Colonic mucosa (tissue), 4 donors: Measurements from ENCODE around the gene MTMR3. TPM values are rescaled to one million over a fixed set of nuclear protein-coding genes. Genes with fewer than 3 reads are reported as not detected.

Source experiments
- DNase-seq: peaks from one replicate; pipeline ENCODE4 v3.0.0-alpha.2; 2020
- H3K27ac ChIP-seq: fragments of 200-600 bp; one replicate; pipeline ENCODE4 v1.8.0; 2021
- H3K27me3 ChIP-seq: fragments of 200-600 bp; one replicate; pipeline ENCODE4 v1.8.0; 2021
- H3K36me3 ChIP-seq: fragments of 200-600 bp; one replicate; pipeline ENCODE4 v1.8.0; 2021
- H3K4me1 ChIP-seq: fragments of 200-600 bp; one replicate; pipeline ENCODE4 v1.8.0; 2021; ENCODE audit warnings: mild to moderate bottlenecking
- H3K4me3 ChIP-seq: fragments of 200-600 bp; one replicate; pipeline ENCODE4 v1.8.0; 2021
- H3K9ac ChIP-seq, 2 donors: one replicate each; pipeline ENCODE4 v1.7.0; 2013; ENCODE audit warnings: control low read depth in 2 of 2, low read depth in 2 of 2, low read length in 2 of 2
- H3K9me3 ChIP-seq: fragments of 200-600 bp; one replicate; pipeline ENCODE4 v1.8.0; 2021
- CTCF ChIP-seq: fragments of 200-600 bp; IDR thresholded peaks from one replicate; pipeline ENCODE4 v1.8.0; 2022; ENCODE audit warnings: antibody characterized with exemption, mild to moderate bottlenecking
- intact Hi-C: fragments of 100-400 bp; cut with DNase I; formaldehyde crosslinking; loops from one replicate; pipeline ENCODE4 v1.14.1; 2022
- total RNA-seq, 2 donors: library from RNA; stranded (reverse); fragmentation: NEBNext Ultra II Directional in 1 of 2; extraction: Animal tissue kit (Norgen Biotek cat#: 25700) in 1 of 2; gene quantifications; one replicate each; pipeline ENCODE4 v1.2.1, GENCODE V29; 2021
- donor health status: healthy.
- donor health status: DM: no; HTN: no; CAD: no.
- donor health status: DM: no; HTN: no; CAD: no.

Gene MTMR3
- total RNA-seq, 2 donors from 2014 or later: 35.9 to 49.4 TPM

- Histone ChIP-seq H3K9ac (no peak overlapping the region), H3K4me3 (no peak overlapping the region), H3K27me3 (no peaks in the 10 kb centered on the region), H3K4me1 (no peaks in the 10 kb centered on the region), H3K27ac (no peak overlapping the region), H3K36me3 (peaks cover 19% of the 10 kb centered on the region), H3K9me3 (no peaks in the 10 kb centered on the region)
- intact Hi-C loops: no loop called here
- no peak for TF ChIP-seq CTCF
- no peak for DNase-seq
Observed at GRCh38 chr22:30020511-30020910, 137.5 kb downstream of the MTMR3 start.

- no peaks in the 10 kb centered on the region for H3K27me3 ChIP-seq
- intact Hi-C loops: no loop called here
- no peak overlapping the region for H3K27ac ChIP-seq
- no peak for TF ChIP-seq CTCF
- no peak for DNase-seq
- H3K9ac ChIP-seq: no peak overlapping the region
- peaks cover 19% of the 10 kb centered on the region for H3K36me3 ChIP-seq
- H3K4me3 ChIP-seq: no peak overlapping the region
- no peaks in the 10 kb centered on the region for H3K4me1 ChIP-seq
- H3K9me3 ChIP-seq: no peaks in the 10 kb centered on the region
Observed at GRCh38 chr22:30021338-30021737, 138.4 kb downstream of the MTMR3 start.

DNA sequence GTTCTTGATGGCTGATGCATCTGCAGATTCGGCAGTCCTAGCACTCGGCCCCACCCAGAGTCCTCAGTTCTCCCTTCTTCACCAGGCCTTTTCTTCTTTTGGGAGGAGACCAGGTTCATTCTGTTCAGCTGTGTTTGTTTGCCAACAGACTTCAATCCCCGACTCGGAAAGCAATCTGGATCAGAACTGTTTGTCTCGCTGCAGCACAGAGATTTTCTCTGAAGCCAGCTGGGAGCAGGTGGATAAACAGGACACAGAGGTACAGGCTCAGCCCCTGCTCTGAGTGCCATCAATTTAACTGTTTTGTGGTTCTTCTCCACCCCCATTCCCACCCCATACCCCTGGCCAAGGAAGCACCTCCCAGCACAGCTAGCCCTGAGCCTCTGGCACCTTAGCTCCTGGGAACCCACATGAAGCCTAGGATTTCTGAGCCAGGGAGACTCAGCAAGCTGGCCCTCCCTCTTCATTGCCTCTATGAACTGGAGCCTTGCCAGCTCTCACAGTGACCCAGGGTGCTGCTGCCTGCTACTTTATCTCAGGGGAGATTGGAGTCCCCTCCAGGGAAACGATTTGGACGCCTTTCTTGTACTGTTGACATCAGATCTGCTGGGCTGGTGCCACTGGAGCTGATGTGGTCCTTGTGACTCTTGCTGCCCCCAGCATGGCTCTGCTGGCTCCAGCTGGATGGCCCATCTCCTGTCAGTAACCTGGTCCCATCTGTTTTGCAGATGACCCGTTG lies 139.1 kb downstream of the MTMR3 start:
- Histone ChIP-seq H3K27me3 (no peaks in the 10 kb centered on the region), H3K9me3 (no peaks in the 10 kb centered on the region), H3K4me1 (no peaks in the 10 kb centered on the region), H3K9ac (no peak overlapping the region), H3K36me3 (peaks cover 19% of the 10 kb centered on the region), H3K4me3 (no peak overlapping the region), H3K27ac (no peak overlapping the region)
- intact Hi-C loops: no loop called here
- DNase-seq: no peak
- no peak for TF ChIP-seq CTCF

- intact Hi-C loops: no loop called here
- Histone ChIP-seq H3K9ac (no peak overlapping the region), H3K4me3 (no peak overlapping the region), H3K27me3 (no peaks in the 10 kb centered on the region), H3K4me1 (no peaks in the 10 kb centered on the region), H3K9me3 (no peaks in the 10 kb centered on the region), H3K36me3 (peaks cover 7% of the 10 kb centered on the region), H3K27ac (no peak overlapping the region)
- TF ChIP-seq CTCF: no peak
- DNase-seq: no peak
Observed at GRCh38 chr22:30023099-30023660, 140.2 kb downstream of the MTMR3 start.

- no peak overlapping the region for H3K9ac ChIP-seq
- H3K36me3 ChIP-seq: no peaks in the 10 kb centered on the region
- H3K27ac ChIP-seq: no peak overlapping the region
- intact Hi-C loops: no loop called here
- H3K9me3 ChIP-seq: no peaks in the 10 kb centered on the region
- no peaks in the 10 kb centered on the region for H3K27me3 ChIP-seq
- no peak overlapping the region for H3K4me3 ChIP-seq
- DNase-seq: no peak
- no peaks in the 10 kb centered on the region for H3K4me1 ChIP-seq
- no peak for TF ChIP-seq CTCF
Observed at GRCh38 chr22:30024231-30024630, 141.3 kb downstream of the MTMR3 start.
